WTC11 (cell line): ENCODE measurements around the gene N4BP2L2. TPM values are rescaled to one million over a fixed set of nuclear protein-coding genes. Genes with fewer than 3 reads are reported as not detected.

Experiments used
- ATAC-seq: fragments of 200-7000 bp; cut with Tn5 transposase; 2 replicates; pipeline ENCODE4 v1.10.0; 2021; ENCODE audit warnings: mild to moderate bottlenecking, moderate library complexity
- CTCF ChIA-PET: fragments of 300-600 bp; sonication (Branson Sonifier 250); formaldehyde crosslinking; loops from one replicate; lab custom pipeline; 2021; ENCODE audit warnings: antibody characterized with exemption; lab: Charles Lee
- POLR2A ChIA-PET: fragments of 350-600 bp; sonication (Branson Sonifier 250); formaldehyde crosslinking; loops from one replicate; lab custom pipeline; 2021; ENCODE audit warnings: antibody characterized with exemption; lab: Charles Lee
- DNase-seq: peaks from one replicate; pipeline ENCODE4 v3.0.0; 2021; ENCODE audit warnings: low spot score
- H3K27ac Mint-ChIP-seq: 2 replicates; pipeline ENCODE4 v1.8.0; 2021; ENCODE audit warnings: mixed read lengths
- H3K27me3 Mint-ChIP-seq: 2 replicates; pipeline ENCODE4 v1.8.0; 2021; ENCODE audit warnings: low read depth, mild to moderate bottlenecking, moderate library complexity, mixed read lengths
- H3K36me3 Mint-ChIP-seq: 2 replicates; pipeline ENCODE4 v1.8.0; 2021; ENCODE audit warnings: mixed read lengths
- H3K4me1 Mint-ChIP-seq: 2 replicates; pipeline ENCODE4 v1.8.0; 2022; ENCODE audit warnings: mixed read lengths
- H3K4me3 Mint-ChIP-seq: 2 replicates; pipeline ENCODE4 v1.8.0; 2021; ENCODE audit warnings: mild to moderate bottlenecking, moderate library complexity, mixed read lengths
- H3K9me3 Mint-ChIP-seq: 2 replicates; pipeline ENCODE4 v1.8.0; 2021; ENCODE audit warnings: mixed read lengths
- ARID4B ChIP-seq: sonication (generic); formaldehyde crosslinking; IDR thresholded peaks from 2 replicates; pipeline ENCODE4 v1.8.0; 2023; ENCODE audit warnings: missing genetic modification reagents, mild to moderate bottlenecking, borderline replicate concordance
- GABPB1 ChIP-seq: sonication (generic); formaldehyde crosslinking; IDR thresholded peaks from 2 replicates; pipeline ENCODE4 v1.8.1; 2023; ENCODE audit warnings: mild to moderate bottlenecking, missing genetic modification reagents
- KAT7 ChIP-seq: sonication (generic); formaldehyde crosslinking; IDR thresholded peaks from 2 replicates; pipeline ENCODE4 v1.8.1; 2023; ENCODE audit warnings: missing genetic modification reagents, mild to moderate bottlenecking, borderline replicate concordance
- NFATC4 ChIP-seq: fragments of 250-450 bp; sonication (Bioruptor Pico); IDR thresholded peaks from 2 replicates; pipeline ENCODE4 v1.9.0; 2021; ENCODE audit warnings: mild to moderate bottlenecking
- TCF7 ChIP-seq: sonication (generic); formaldehyde crosslinking; IDR thresholded peaks from 2 replicates; pipeline ENCODE4 v1.8.0; 2022; ENCODE audit warnings: mild to moderate bottlenecking, low read depth, missing genetic modification reagents, moderate library complexity
- total RNA-seq: library from RNA; stranded (reverse); gene quantifications from 3 replicates; pipeline ENCODE4 v1.2.3, GENCODE V29; 2021
- TF ChIP-seq, protein P1 (sequence below): sonication (generic); formaldehyde crosslinking; IDR thresholded peaks from 2 replicates; pipeline ENCODE4 v1.8.0; 2023; ENCODE audit warnings: missing genetic modification reagents
- TF ChIP-seq, protein P2 (sequence below): fragments of 250-450 bp; sonication (Bioruptor Pico); conservative IDR thresholded peaks from 2 replicates; pipeline ENCODE4 v1.9.0; 2021; ENCODE audit warnings: mild to moderate bottlenecking
- TF ChIP-seq, protein P3 (sequence below): sonication (generic); formaldehyde crosslinking; IDR thresholded peaks from 2 replicates; pipeline ENCODE4 v1.8.0; 2022; ENCODE audit warnings: mild to moderate bottlenecking, missing genetic modification reagents

The N4BP2L2 gene
- total RNA-seq, 1 experiment from 2014 or later = 68.9 TPM

GRCh38 chr13:32447894-32448623, 90.5 kb downstream of the N4BP2L2 start:
- CTCF ChIA-PET = interaction anchor here (0.8 to 1.4 kb wide), 3 partner anchors 20 to 284 kb away, joined by 3 to 4 read pairs (median 3); no protein-coding TSS in a partner anchor

GRCh38 chr13:32446773-32447465, 91.7 kb downstream of the N4BP2L2 start:
- H3K4me1 Mint-ChIP-seq = no peaks in the 10 kb centered on the region
- H3K27ac Mint-ChIP-seq = no peak overlapping the region
- H3K36me3 Mint-ChIP-seq = peaks cover 3% of the 10 kb centered on the region; the same call in 1 of the 2 replicates
- CTCF ChIA-PET = no interaction called here
- POLR2A ChIA-PET = no interaction called here
- no peaks in the 10 kb centered on the region for H3K27me3 Mint-ChIP-seq
- no peak for DNase-seq
- no peak for ATAC-seq
- H3K4me3 Mint-ChIP-seq = no peak overlapping the region
- H3K9me3 Mint-ChIP-seq = peaks cover 8% of the 10 kb centered on the region
- TF ChIP-seq, protein P1, sequence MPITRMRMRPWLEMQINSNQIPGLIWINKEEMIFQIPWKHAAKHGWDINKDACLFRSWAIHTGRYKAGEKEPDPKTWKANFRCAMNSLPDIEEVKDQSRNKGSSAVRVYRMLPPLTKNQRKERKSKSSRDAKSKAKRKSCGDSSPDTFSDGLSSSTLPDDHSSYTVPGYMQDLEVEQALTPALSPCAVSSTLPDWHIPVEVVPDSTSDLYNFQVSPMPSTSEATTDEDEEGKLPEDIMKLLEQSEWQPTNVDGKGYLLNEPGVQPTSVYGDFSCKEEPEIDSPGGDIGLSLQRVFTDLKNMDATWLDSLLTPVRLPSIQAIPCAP (CRISPR knock-in tag) = no peak
- TF ChIP-seq, protein P2, sequence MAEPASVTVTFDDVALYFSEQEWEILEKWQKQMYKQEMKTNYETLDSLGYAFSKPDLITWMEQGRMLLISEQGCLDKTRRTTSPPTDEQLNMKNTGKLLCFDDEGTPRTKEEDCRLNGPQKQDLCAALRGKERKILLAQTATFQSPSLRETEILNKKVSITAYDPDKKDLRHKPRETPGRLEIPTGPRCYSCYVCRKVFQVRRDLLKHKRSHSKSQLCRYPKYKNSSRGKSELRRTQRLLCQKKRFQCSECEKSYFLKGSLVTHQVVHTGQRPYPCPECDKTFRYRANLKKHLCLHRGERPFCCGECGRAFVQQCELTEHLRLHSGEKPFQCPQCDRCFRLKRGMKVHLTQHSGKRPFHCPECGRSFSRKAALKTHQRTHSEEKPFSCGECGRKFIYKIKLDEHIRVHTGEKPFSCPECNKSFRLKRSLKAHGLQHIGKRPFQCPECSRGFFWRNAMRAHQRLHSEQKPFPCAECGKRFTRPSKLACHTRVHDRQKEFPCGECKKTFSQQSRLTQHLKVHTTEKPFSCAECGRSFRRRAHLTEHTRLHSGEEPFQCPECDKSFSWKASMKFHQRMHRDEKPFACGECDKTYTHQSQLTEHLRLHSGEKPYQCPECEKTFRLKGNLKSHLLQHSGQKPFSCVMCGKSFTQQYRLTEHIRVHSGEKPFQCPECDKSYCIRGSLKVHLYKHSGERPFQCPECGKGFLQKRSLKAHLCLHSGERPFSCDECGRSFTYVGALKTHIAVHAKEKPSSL = no peak
- TF ChIP-seq, protein P3, sequence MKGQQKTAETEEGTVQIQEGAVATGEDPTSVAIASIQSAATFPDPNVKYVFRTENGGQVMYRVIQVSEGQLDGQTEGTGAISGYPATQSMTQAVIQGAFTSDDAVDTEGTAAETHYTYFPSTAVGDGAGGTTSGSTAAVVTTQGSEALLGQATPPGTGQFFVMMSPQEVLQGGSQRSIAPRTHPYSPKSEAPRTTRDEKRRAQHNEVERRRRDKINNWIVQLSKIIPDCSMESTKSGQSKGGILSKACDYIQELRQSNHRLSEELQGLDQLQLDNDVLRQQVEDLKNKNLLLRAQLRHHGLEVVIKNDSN = no peak

More at GRCh38 chr13:32447894-32448623, 90.5 kb downstream of the N4BP2L2 start:
- POLR2A ChIA-PET = no interaction called here
- DNase-seq (no peak), ATAC-seq (no peak)
- H3K4me1 Mint-ChIP-seq = no peaks in the 10 kb centered on the region
- H3K36me3 Mint-ChIP-seq = no peaks in the 10 kb centered on the region
- H3K27ac Mint-ChIP-seq = no peak overlapping the region
- H3K4me3 Mint-ChIP-seq = no peak overlapping the region
- H3K9me3 Mint-ChIP-seq = peaks cover 6% of the 10 kb centered on the region; the same call in 1 of the 2 replicates
- H3K27me3 Mint-ChIP-seq = no peaks in the 10 kb centered on the region
- no peak for TF ChIP-seq NFATC4 (CRISPR knock-in tag)
- TF ChIP-seq ARID4B (CRISPR knock-in tag) = no peak
- TF ChIP-seq TCF7 (CRISPR knock-in tag) = no peak

- H3K27ac Mint-ChIP-seq = no peak overlapping the region
- TF ChIP-seq KAT7 = no peak
- peak; percentile 41; the same call in 1 of the 2 replicates for TF ChIP-seq GABPB1 (CRISPR knock-in tag)
- H3K27me3 Mint-ChIP-seq = no peaks in the 10 kb centered on the region
- H3K9me3 Mint-ChIP-seq = peaks cover 8% of the 10 kb centered on the region
- ChIA-PET CTCF (no interaction called here), POLR2A (no interaction called here)
- H3K4me1 Mint-ChIP-seq = no peaks in the 10 kb centered on the region
- H3K36me3 Mint-ChIP-seq = peaks cover 3% of the 10 kb centered on the region; the same call in 1 of the 2 replicates
- ATAC-seq (no peak), DNase-seq (no peak)
- no peak overlapping the region for H3K4me3 Mint-ChIP-seq
Observed at GRCh38 chr13:32446220-32446619, 92.4 kb downstream of the N4BP2L2 start.
